Endothelial cell of umbilical vein (primary cell): ENCODE data around the gene PTBP3. TPM values are rescaled to one million over a fixed set of nuclear protein-coding genes. Genes with fewer than 3 reads are reported as not detected.

ENCODE experiments used
- BruUV-seq: library from RNA; stranded (reverse); fragments of 400-500 nt; replicated peaks from 2 replicates; lab custom pipeline; 2021; lab: Mats Ljungman, UMichigan
- CTCF ChIA-PET: fragments of 300-600, 350-600 bp; sonication (Branson Sonifier 250); formaldehyde crosslinking; loops from one replicate; lab custom pipeline; 2021; ENCODE audit warnings: antibody characterized with exemption, inconsistent platforms; lab: Charles Lee
- POLR2A ChIA-PET: fragments of 300-600, 350-600 bp; sonication (Branson Sonifier 250); formaldehyde crosslinking; loops from one replicate; lab custom pipeline; 2021; ENCODE audit warnings: antibody characterized with exemption, inconsistent platforms; lab: Charles Lee
- DNase-seq: peaks from one replicate; pipeline ENCODE4 v3.0.0-alpha.2; 2011; ENCODE audit warnings: low read depth, low spot score
- FAIRE-seq: peaks from 2 replicates; lab custom pipeline; 2011; peaks lifted over from hg19 to GRCh38; lab: Jason Lieb, UNC
- H2AFZ ChIP-seq: 2 replicates; pipeline ENCODE4 v1.6.0; 2012; ENCODE audit warnings: low read depth, low read length, control low read depth, inconsistent platforms
- H3K27ac ChIP-seq: 2 replicates; pipeline ENCODE4 v1.5.1; 2011; ENCODE audit warnings: low read depth, mild to moderate bottlenecking, control low read depth, low read length, moderate library complexity; ENCODE audit not compliant: insufficient read depth
- H3K27me3 ChIP-seq, 2 experiments: 2 replicates each; pipeline versions ENCODE4 v1.6.0 to v1.6.1; 2011; ENCODE audit warnings: low read length in 2 of 2, mixed read lengths in 1 of 2; ENCODE audit not compliant: control insufficient read depth in 2 of 2, insufficient read depth in 2 of 2
- H3K36me3 ChIP-seq, 2 experiments: 2 replicates in 1 of 2; 3 replicates in 1 of 2; pipeline ENCODE4 v1.5.1; 2011; ENCODE audit warnings: low read length in 2 of 2, mild to moderate bottlenecking in 1 of 2, moderate library complexity in 1 of 2; ENCODE audit not compliant: control insufficient read depth in 2 of 2, insufficient read depth in 2 of 2; ENCODE audit errors: extremely low read depth in 1 of 2
- H3K4me1 ChIP-seq: 3 replicates; pipeline ENCODE4 v1.5.1; 2011; ENCODE audit warnings: mild to moderate bottlenecking, low read length; ENCODE audit not compliant: control insufficient read depth, insufficient read depth; ENCODE audit errors: extremely low read depth
- H3K4me2 ChIP-seq: 2 replicates; pipeline ENCODE4 v1.6.1; 2011; ENCODE audit warnings: low read length, control low read depth, mixed read lengths; ENCODE audit not compliant: insufficient read depth
- H3K4me3 ChIP-seq, 3 experiments: fragments of 200-600 bp in 1 of 3; sonication (generic), shearing (Covaris generic) in 1 of 3; replicated peaks in 1 of 3; 2 replicates each; pipeline ENCODE4 v1.5.1; 2011 to 2016; ENCODE audit warnings: control low read depth in 3 of 3, low read length in 3 of 3, mild to moderate bottlenecking in 2 of 3, inconsistent platforms in 1 of 3, low read depth in 1 of 3, moderate library complexity in 1 of 3; ENCODE audit not compliant: insufficient read depth in 1 of 3
- H3K79me2 ChIP-seq: 2 replicates; pipeline ENCODE4 v1.6.0; 2012; ENCODE audit warnings: low read length, inconsistent platforms; ENCODE audit not compliant: control insufficient read depth, insufficient read depth
- H3K9ac ChIP-seq: replicated peaks from 2 replicates; pipeline ENCODE3; 2011; ENCODE audit warnings: low read length, control low read depth; ENCODE audit not compliant: insufficient read depth; ENCODE audit errors: extremely low read depth
- H3K9me1 ChIP-seq: replicated peaks from 3 replicates; pipeline ENCODE4 v1.6.0; 2011; ENCODE audit warnings: mild to moderate bottlenecking, low read length; ENCODE audit not compliant: control insufficient read depth, insufficient read depth; ENCODE audit errors: extremely low read depth
- H3K9me3 ChIP-seq: replicated peaks from 2 replicates; pipeline ENCODE4 v1.5.1; 2012; ENCODE audit warnings: low read length, inconsistent platforms; ENCODE audit not compliant: control insufficient read depth, insufficient read depth
- H4K20me1 ChIP-seq: replicated peaks from 2 replicates; pipeline ENCODE3; 2011; ENCODE audit warnings: mild to moderate bottlenecking, low read length; ENCODE audit not compliant: control insufficient read depth, insufficient read depth; ENCODE audit errors: extremely low read depth
- EZH2 ChIP-seq: IDR thresholded peaks from 2 replicates; pipeline ENCODE4 v1.6.1; 2012; ENCODE audit warnings: borderline replicate concordance, low read depth, mild to moderate bottlenecking, moderate library complexity, low read length, inconsistent platforms; ENCODE audit not compliant: severe bottlenecking
- FOS ChIP-seq: IDR thresholded peaks from 2 replicates; pipeline ENCODE4 v1.6.1; 2011; ENCODE audit warnings: mild to moderate bottlenecking, low read length, moderate library complexity, borderline replicate concordance; ENCODE audit not compliant: insufficient read depth
- MAX ChIP-seq: IDR thresholded peaks from 2 replicates; pipeline ENCODE4 v1.6.1; 2011; ENCODE audit not compliant: insufficient read depth, insufficient read length
- MYC ChIP-seq: IDR thresholded peaks from one replicate; pipeline ENCODE4 v1.6.1; 2011; ENCODE audit warnings: mild to moderate bottlenecking, low read depth, low read length
- dilution Hi-C: fragments of 300-500 bp; cut with MboI; formaldehyde crosslinking; loops from one replicate; pipeline ENCODE4 v1.15.0; 2019; ENCODE audit warnings: low sequenced_read_pairs; ENCODE audit not compliant: extremely low pct_ligation_motif_present
- intact Hi-C: fragments of 100-400 bp; cut with micrococcal nuclease; formaldehyde crosslinking; loops from one replicate; pipeline ENCODE4 v1.10.0; 2022
- polyA plus RNA-seq, 4 experiments: library from polyadenylated mRNA; depleted of rRNA in 3 of 4; stranded (reverse) in 3 of 4; unstranded in 1 of 4; fragments of >200 nt; gene quantifications; 2 replicates each; pipeline versions ENCODE4 v1.2.1 to v1.2.3, GENCODE V29; 2011 to 2012; ENCODE audit warnings: missing spikeins in 1 of 4
- total RNA-seq: library from RNA; stranded (reverse); gene quantifications from 2 replicates; pipeline ENCODE4 v1.2.3, GENCODE V29; 2021
- TF ChIP-seq, protein P1 (sequence below), 2 donors: IDR thresholded peaks; 1 replicate in 1 of 2; 2 replicates in 1 of 2; pipeline ENCODE4 v1.5.1; 2011; ENCODE audit warnings: low read length in 2 of 2, mild to moderate bottlenecking in 2 of 2, moderate library complexity in 2 of 2, control low read depth in 1 of 2, inconsistent platforms in 1 of 2, low read depth in 1 of 2; ENCODE audit not compliant: insufficient read depth in 1 of 2; ENCODE audit errors: extremely low read depth in 1 of 2

The PTBP3 gene
- total and polyA plus RNA-seq, 2 donors (not counting 3 experiments of a cell fraction or from before 2014, with no cell fraction given), result 42.4 to 75.0 TPM

DNA sequence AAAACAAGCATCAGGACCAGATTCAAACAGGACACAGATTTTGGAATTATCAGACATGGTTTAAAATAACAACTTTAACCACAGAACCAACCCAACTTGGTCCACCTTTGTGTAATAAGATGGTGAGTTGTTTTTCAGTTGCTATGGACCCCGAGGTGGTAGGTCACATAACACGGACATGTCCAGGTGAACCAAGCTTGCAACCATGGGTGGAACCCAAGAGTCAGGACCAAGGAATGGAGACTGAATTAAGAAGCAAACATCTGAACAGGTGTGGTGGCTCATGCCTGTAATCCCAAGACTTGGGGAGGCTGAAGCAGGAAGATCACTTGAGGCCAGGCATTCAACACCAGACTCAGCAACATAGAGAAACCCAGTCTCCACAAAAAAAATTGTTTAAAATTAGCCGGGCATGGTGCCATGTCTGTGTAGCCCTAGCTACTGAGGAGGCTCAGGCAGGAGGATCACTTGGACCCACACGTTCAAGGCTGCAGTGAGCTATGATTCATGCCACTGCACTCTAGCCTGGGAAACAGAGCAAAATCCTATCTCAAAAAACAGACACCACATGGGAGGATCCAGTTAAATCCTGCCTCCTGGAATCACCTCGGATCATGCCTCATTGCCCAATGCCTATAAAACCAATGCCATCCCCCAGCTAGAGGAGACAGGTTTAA, 10.6 kb downstream of the PTBP3 start:
- no peak overlapping the region for H3K4me2 ChIP-seq
- dilution Hi-C loops, result no loop called here
- H3K9me1 ChIP-seq, result no peaks in the 10 kb centered on the region
- H3K79me2 ChIP-seq, result peaks cover 96% of the 10 kb centered on the region
- H3K4me1 ChIP-seq, result no peaks in the 10 kb centered on the region
- peaks cover 9% of the 10 kb centered on the region for H4K20me1 ChIP-seq
- no peak overlapping the region for H2AFZ ChIP-seq
- POLR2A ChIA-PET, result no interaction called here
- no peaks in the 10 kb centered on the region for H3K27me3 ChIP-seq
- H3K36me3 ChIP-seq, result no peaks in the 10 kb centered on the region
- H3K9me3 ChIP-seq, result no peaks in the 10 kb centered on the region
- no peak overlapping the region for H3K9ac ChIP-seq
- TF ChIP-seq MYC (no peak), EZH2 (no peak)
- no peak overlapping the region for H3K27ac ChIP-seq
- CTCF ChIA-PET, result interaction anchor here (1.2 to 1.3 kb wide), 2 partner anchors 10 to 24 kb away, joined by 4 to 7 read pairs; partner anchors contain the start of gene PTBP3
- intact Hi-C loops, result no loop called here
- BruUV-seq, result no TSS peak
- no peak for DNase-seq
- no peak overlapping the region for H3K4me3 ChIP-seq
- no peak for FAIRE-seq

- no peaks in the 10 kb centered on the region for H3K27me3 ChIP-seq
- dilution Hi-C loops (no loop called here), intact Hi-C loops (no loop called here)
- POLR2A ChIA-PET, result interaction anchor here (0.6 kb wide), 1 partner anchor 9 kb away, joined by 3 read pairs; no protein-coding TSS in a partner anchor
- H3K4me2 ChIP-seq, result peak overlapping the region; percentile 49
- peaks cover 17% of the 10 kb centered on the region for H3K4me1 ChIP-seq
- H3K9ac ChIP-seq, result no peak overlapping the region
- DNase-seq, result no peak
- H3K27ac ChIP-seq, result no peak overlapping the region
- no peaks in the 10 kb centered on the region for H3K9me3 ChIP-seq
- H2AFZ ChIP-seq, result no peak overlapping the region
- H3K79me2 ChIP-seq, result peaks cover 92% of the 10 kb centered on the region
- FAIRE-seq, result no peak
- H3K9me1 ChIP-seq, result no peaks in the 10 kb centered on the region
- CTCF ChIA-PET, result interaction anchor here (1.0 to 1.6 kb wide), 5 partner anchors 9 to 19 kb away, joined by 3 to 5 read pairs (median 4); partner anchors contain the start of gene PTBP3
- no TSS peak for BruUV-seq
- no peaks in the 10 kb centered on the region for H3K36me3 ChIP-seq
- H3K4me3 ChIP-seq, result no peak overlapping the region
- peaks cover 7% of the 10 kb centered on the region for H4K20me1 ChIP-seq
- TF ChIP-seq FOS (no peak), MAX (no peak), MYC (no peak)
- TF ChIP-seq, protein P1, sequence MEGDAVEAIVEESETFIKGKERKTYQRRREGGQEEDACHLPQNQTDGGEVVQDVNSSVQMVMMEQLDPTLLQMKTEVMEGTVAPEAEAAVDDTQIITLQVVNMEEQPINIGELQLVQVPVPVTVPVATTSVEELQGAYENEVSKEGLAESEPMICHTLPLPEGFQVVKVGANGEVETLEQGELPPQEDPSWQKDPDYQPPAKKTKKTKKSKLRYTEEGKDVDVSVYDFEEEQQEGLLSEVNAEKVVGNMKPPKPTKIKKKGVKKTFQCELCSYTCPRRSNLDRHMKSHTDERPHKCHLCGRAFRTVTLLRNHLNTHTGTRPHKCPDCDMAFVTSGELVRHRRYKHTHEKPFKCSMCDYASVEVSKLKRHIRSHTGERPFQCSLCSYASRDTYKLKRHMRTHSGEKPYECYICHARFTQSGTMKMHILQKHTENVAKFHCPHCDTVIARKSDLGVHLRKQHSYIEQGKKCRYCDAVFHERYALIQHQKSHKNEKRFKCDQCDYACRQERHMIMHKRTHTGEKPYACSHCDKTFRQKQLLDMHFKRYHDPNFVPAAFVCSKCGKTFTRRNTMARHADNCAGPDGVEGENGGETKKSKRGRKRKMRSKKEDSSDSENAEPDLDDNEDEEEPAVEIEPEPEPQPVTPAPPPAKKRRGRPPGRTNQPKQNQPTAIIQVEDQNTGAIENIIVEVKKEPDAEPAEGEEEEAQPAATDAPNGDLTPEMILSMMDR (IDR thresholded peaks at IDR 0.05; ENCODE audit: extremely low read depth in 1 of 2, insufficient read depth in 1 of 2, low read depth in 1 of 2, low read length in 2 of 2), result no peak
Observed at GRCh38 chr9:112316258-112316943, 17.0 kb downstream of the PTBP3 start.
